Measurements from ENCODE around the gene PIK3R3.

- TF ChIP-seq, protein P1, sequence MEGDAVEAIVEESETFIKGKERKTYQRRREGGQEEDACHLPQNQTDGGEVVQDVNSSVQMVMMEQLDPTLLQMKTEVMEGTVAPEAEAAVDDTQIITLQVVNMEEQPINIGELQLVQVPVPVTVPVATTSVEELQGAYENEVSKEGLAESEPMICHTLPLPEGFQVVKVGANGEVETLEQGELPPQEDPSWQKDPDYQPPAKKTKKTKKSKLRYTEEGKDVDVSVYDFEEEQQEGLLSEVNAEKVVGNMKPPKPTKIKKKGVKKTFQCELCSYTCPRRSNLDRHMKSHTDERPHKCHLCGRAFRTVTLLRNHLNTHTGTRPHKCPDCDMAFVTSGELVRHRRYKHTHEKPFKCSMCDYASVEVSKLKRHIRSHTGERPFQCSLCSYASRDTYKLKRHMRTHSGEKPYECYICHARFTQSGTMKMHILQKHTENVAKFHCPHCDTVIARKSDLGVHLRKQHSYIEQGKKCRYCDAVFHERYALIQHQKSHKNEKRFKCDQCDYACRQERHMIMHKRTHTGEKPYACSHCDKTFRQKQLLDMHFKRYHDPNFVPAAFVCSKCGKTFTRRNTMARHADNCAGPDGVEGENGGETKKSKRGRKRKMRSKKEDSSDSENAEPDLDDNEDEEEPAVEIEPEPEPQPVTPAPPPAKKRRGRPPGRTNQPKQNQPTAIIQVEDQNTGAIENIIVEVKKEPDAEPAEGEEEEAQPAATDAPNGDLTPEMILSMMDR (conservative IDR thresholded peaks at IDR 0.05; ENCODE audit: low read depth, low read length), result no peak
- TF ChIP-seq EZH2 (IDR thresholded peaks at IDR 0.05; ENCODE audit: borderline replicate concordance, low read depth, low read length, poor library complexity, severe bottlenecking), result no peak
These were observed 50.8 kb downstream of the PIK3R3 start for GRCh38 chr1:46081619-46082018.
